Astrocyte of the spinal cord (primary cell): Measurements from ENCODE around the gene DENND1A.
A peak's percentile ranks its signal among the peaks of the same experiment; 100 is the strongest.
"Not testable (repeated sequence)": the region's sequence is repeated elsewhere in the genome, so short reads cannot be mapped to it uniquely, and the experiment has no call there.

Experiments
- DNase-seq: peaks from one replicate; pipeline ENCODE4 v3.0.0; 2011; ENCODE audit warnings: low read depth, low spot score
- H3K4me3 ChIP-seq: 2 replicates; pipeline ENCODE4 v1.5.1; 2011; ENCODE audit warnings: low read depth, mild to moderate bottlenecking, low read length, moderate library complexity
- CTCF ChIP-seq: IDR thresholded peaks from 2 replicates; pipeline ENCODE4 v1.5.1; 2012; ENCODE audit warnings: low read depth, mild to moderate bottlenecking, low read length, inconsistent platforms
- in situ Hi-C: cut with HindIII; loops from 2 replicates; pipeline ENCODE4 v1.10.0; 2017; ENCODE audit warnings: low sequenced_read_pairs

The DENND1A gene

GRCh38 chr9:123434619-123435240 is 495.2 kb downstream of the DENND1A start:
- no peak overlapping the region for H3K4me3 ChIP-seq
- no peak for DNase-seq
- in situ Hi-C loops = no loop called here
- TF ChIP-seq CTCF = peak; percentile 13

GRCh38 chr9:123432331-123433236 is 497.3 kb downstream of the DENND1A start:
- no peak overlapping the region for H3K4me3 ChIP-seq
- no peak for TF ChIP-seq CTCF
- in situ Hi-C loops = no loop called here
- DNase-seq = no peak

- no peak for DNase-seq
- TF ChIP-seq CTCF = no peak
- no peak overlapping the region for H3K4me3 ChIP-seq
- in situ Hi-C loops = no loop called here
Measured at GRCh38 chr9:123431581-123431980, 498.3 kb downstream of the DENND1A start.

GRCh38 chr9:123428450-123428849 is 501.5 kb downstream of the DENND1A start:
- in situ Hi-C loops, H3K4me3 ChIP-seq, DNase-seq: not testable (repeated sequence)

- no peak overlapping the region for H3K4me3 ChIP-seq
- in situ Hi-C loops = no loop called here
- no peak for TF ChIP-seq CTCF
- DNase-seq = no peak
Measured at GRCh38 chr9:123426406-123426805, 503.5 kb downstream of the DENND1A start.

- no peak for TF ChIP-seq CTCF
- DNase-seq = no peak
- no peak overlapping the region for H3K4me3 ChIP-seq
- in situ Hi-C loops = no loop called here
Measured at GRCh38 chr9:123425836-123426365, 504.0 kb downstream of the DENND1A start.

GRCh38 chr9:123425261-123425821 is 504.6 kb downstream of the DENND1A start:
- in situ Hi-C loops = no loop called here
- no peak for DNase-seq
- TF ChIP-seq CTCF = no peak
- H3K4me3 ChIP-seq = no peak overlapping the region
